ENCODE data around the gene FRMD5.
"Not testable (repeated sequence)": the region's sequence is repeated elsewhere in the genome, so short reads cannot be mapped to it uniquely, and the experiment has no call there.

The FRMD5 gene

GRCh38 chr15:44087578-44088465, 107.2 kb downstream of the FRMD5 start:
- DNase-seq, result no peak

- no peak for DNase-seq
These were observed 110.3 kb downstream of the FRMD5 start for GRCh38 chr15:44084770-44085169.

GRCh38 chr15:44084171-44084570, 110.9 kb downstream of the FRMD5 start:
- DNase-seq, result no peak

- no peak for DNase-seq
These were observed 112.4 kb downstream of the FRMD5 start for GRCh38 chr15:44082558-44083157.

GRCh38 chr15:44081026-44082013, 113.8 kb downstream of the FRMD5 start:
- DNase-seq, result no peak

GRCh38 chr15:44075535-44075934, 119.5 kb downstream of the FRMD5 start:
- no peak for DNase-seq

GRCh38 chr15:44069489-44069888, 125.6 kb downstream of the FRMD5 start:
- no peak for DNase-seq

GRCh38 chr15:44068347-44068746, 126.7 kb downstream of the FRMD5 start:
- DNase-seq, result no peak

GRCh38 chr15:44066211-44066827, 128.8 kb downstream of the FRMD5 start:
- DNase-seq, result peak; percentile 77

GRCh38 chr15:44064706-44065105, 130.4 kb downstream of the FRMD5 start:
- DNase-seq, result no peak

GRCh38 chr15:44058126-44058525, 136.9 kb downstream of the FRMD5 start:
- DNase-seq, result no peak

- no peak for DNase-seq
These were observed 149.4 kb downstream of the FRMD5 start for GRCh38 chr15:44045661-44046060.

- no peak for DNase-seq
These were observed 149.9 kb downstream of the FRMD5 start for GRCh38 chr15:44045217-44045616.

GRCh38 chr15:44038755-44039191, 156.3 kb downstream of the FRMD5 start:
- DNase-seq, result no peak

GRCh38 chr15:44035781-44036699, 159.0 kb downstream of the FRMD5 start:
- DNase-seq, result no peak

- DNase-seq, result no peak
These were observed 160.0 kb downstream of the FRMD5 start for GRCh38 chr15:44034933-44035624.

GRCh38 chr15:44034334-44034733, 160.7 kb downstream of the FRMD5 start:
- no peak for DNase-seq

- DNase-seq, result no peak
These were observed 161.2 kb downstream of the FRMD5 start for GRCh38 chr15:44033894-44034293.

- not testable (repeated sequence) for DNase-seq
These were observed 162.3 kb downstream of the FRMD5 start for GRCh38 chr15:44032820-44033219.

GRCh38 chr15:44029940-44030568, 165.0 kb downstream of the FRMD5 start:
- no peak for DNase-seq
